ENCODE results near the gene SLC7A9. TPM values are rescaled to one million over a fixed set of nuclear protein-coding genes. Genes with fewer than 3 reads are reported as not detected.

SLC7A9 gene
- total and polyA plus RNA-seq, 10 of the 15 experiments (the other 5 are each of a cell fraction or from before 2014, with no cell fraction given) = 0.13 to 0.17 TPM; not detected in 8

DNA sequence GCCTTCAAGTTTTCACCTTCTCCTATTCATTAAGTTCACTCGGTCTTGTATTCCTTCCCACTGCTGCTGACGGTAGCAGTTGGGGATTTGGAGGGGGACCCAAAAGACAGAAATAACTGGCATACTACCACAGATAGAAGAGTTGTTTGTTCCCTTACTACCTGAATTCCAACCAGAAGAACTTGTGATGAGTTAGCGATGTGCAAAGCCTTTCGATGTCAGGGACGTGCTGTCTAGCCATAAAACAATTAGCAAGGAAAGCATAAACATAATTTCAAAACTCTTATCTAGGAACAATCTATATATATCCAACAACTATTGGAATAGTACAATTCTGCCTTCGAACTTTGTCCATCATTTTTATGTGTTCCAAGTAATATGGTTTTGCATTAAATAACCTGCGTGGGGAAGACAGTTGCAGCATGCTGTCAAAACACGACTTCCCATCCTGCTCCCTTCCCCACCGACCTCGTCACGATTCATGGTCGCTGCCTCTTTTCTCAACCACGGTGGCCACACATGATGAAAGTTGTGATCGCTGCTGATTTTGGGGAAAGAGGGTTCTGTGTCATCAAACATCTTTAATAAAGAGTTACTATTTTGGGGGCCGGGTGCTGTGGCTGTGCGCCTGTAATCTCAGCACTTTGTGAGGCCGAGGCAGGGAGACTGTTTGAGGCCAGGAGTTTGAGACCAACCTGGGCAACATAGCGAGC is 3.8 kb upstream of the SLC7A9 start:
- in situ Hi-C loops (cut with MboI) = no loop called here
- no peaks in the 10 kb centered on the region for H3K27me3 ChIP-seq (replicated peaks in 1 of 2; ENCODE audit: control insufficient read depth in 2 of 2, insufficient read depth in 2 of 2, low read length in 1 of 2)
- no peak overlapping the region for H3K4me3 ChIP-seq
- H3K79me2 ChIP-seq (ENCODE audit: control insufficient read depth, insufficient read depth, low read length) = no peaks in the 10 kb centered on the region
- DNase-seq (ENCODE audit: low read depth, low spot score) = no peak
- WGBS (ENCODE audit: insufficient coverage, insufficient replicate concordance, low lambda C conversion rate, missing lambda C conversion rate) = 40% methylated on average over 18 of the region's 18 CpGs
- no peaks in the 10 kb centered on the region for H3K36me3 ChIP-seq (ENCODE audit: control insufficient read depth in 2 of 2, insufficient read depth in 2 of 2, low read length in 1 of 2)
- POLR2A ChIA-PET = no interaction called here
- RAD21 ChIA-PET (ENCODE audit: unreplicated experiment) = no interaction called here
- no peaks in the 10 kb centered on the region for H3K4me1 ChIP-seq (ENCODE audit: control insufficient read depth, insufficient read depth, low read length)
- no peak overlapping the region for H2AFZ ChIP-seq (ENCODE audit: control insufficient read depth, low read depth, low read length)
- no peak overlapping the region for H3K9ac ChIP-seq (ENCODE audit: control insufficient read depth, insufficient read depth, low read length)
- H3K9me3 ChIP-seq (replicated peaks; ENCODE audit: control insufficient read depth, insufficient read depth, low read length) = no peaks in the 10 kb centered on the region
- CTCF ChIA-PET = no interaction called here
- no peak overlapping the region for H3K27ac ChIP-seq (ENCODE audit: control insufficient read depth, insufficient read depth)
- no peak for FAIRE-seq
- SMC1A ChIA-PET (ENCODE audit: uncharacterized antibody, unreplicated experiment) = no interaction called here
- H4K20me1 ChIP-seq (ENCODE audit: control insufficient read depth, insufficient read depth) = no peaks in the 10 kb centered on the region
- intact Hi-C loops (cut with micrococcal nuclease; ENCODE audit: unreplicated experiment) = no loop called here
- ATAC-seq = no peak
- TF ChIP-seq HSF1 (IDR thresholded peaks at IDR 0.05; ENCODE audit: low read depth, low read length) = no peak
- TF ChIP-seq HCFC1 (IDR thresholded peaks at IDR 0.05; ENCODE audit: low read length) = no peak
- no peak for TF ChIP-seq EP300 (IDR thresholded peaks at IDR 0.05; ENCODE audit: borderline replicate concordance in 1 of 2, control insufficient read depth in 1 of 2, low read depth in 2 of 2, low read length in 2 of 2)
- no peak for TF ChIP-seq MAX (IDR thresholded peaks at IDR 0.05; ENCODE audit: low read depth, low read length)
- no peak for TF ChIP-seq SMARCA5 (IDR thresholded peaks at IDR 0.05)
- TF ChIP-seq NFXL1 (IDR thresholded peaks at IDR 0.05; ENCODE audit: borderline replicate concordance) = no peak
- TF ChIP-seq TCF3 (IDR thresholded peaks at IDR 0.05; ENCODE audit: borderline replicate concordance, insufficient read depth, low read depth, low read length) = no peak
- no peak for TF ChIP-seq FOXK2 (IDR thresholded peaks at IDR 0.05)
- no peak for TF ChIP-seq GATAD2B (conservative IDR thresholded peaks at IDR 0.05; ENCODE audit: low read depth)
- no peak for TF ChIP-seq EZH2 (IDR thresholded peaks at IDR 0.05; ENCODE audit: borderline replicate concordance, control insufficient read depth, low read depth, low read length)
- no peak for TF ChIP-seq DPF2 (IDR thresholded peaks at IDR 0.05)
- no peak for TF ChIP-seq EGR1 (IDR thresholded peaks at IDR 0.05; ENCODE audit: borderline replicate concordance in 1 of 2, low read depth in 2 of 2, low read length in 2 of 2)
- TF ChIP-seq SP1 (IDR thresholded peaks at IDR 0.05; ENCODE audit: low read depth, low read length) = no peak
- TF ChIP-seq, protein P1, sequence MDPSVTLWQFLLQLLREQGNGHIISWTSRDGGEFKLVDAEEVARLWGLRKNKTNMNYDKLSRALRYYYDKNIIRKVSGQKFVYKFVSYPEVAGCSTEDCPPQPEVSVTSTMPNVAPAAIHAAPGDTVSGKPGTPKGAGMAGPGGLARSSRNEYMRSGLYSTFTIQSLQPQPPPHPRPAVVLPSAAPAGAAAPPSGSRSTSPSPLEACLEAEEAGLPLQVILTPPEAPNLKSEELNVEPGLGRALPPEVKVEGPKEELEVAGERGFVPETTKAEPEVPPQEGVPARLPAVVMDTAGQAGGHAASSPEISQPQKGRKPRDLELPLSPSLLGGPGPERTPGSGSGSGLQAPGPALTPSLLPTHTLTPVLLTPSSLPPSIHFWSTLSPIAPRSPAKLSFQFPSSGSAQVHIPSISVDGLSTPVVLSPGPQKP (IDR thresholded peaks at IDR 0.05; ENCODE audit: low read depth, low read length) = no peak
- TF ChIP-seq RAD51 (IDR thresholded peaks at IDR 0.05) = no peak
- TF ChIP-seq JUND (IDR thresholded peaks at IDR 0.05; ENCODE audit: low read depth, low read length) = no peak
- TF ChIP-seq RAD21 (IDR thresholded peaks at IDR 0.05; ENCODE audit: insufficient read depth, low read depth, low read length) = no peak
- TF ChIP-seq, protein P2, sequence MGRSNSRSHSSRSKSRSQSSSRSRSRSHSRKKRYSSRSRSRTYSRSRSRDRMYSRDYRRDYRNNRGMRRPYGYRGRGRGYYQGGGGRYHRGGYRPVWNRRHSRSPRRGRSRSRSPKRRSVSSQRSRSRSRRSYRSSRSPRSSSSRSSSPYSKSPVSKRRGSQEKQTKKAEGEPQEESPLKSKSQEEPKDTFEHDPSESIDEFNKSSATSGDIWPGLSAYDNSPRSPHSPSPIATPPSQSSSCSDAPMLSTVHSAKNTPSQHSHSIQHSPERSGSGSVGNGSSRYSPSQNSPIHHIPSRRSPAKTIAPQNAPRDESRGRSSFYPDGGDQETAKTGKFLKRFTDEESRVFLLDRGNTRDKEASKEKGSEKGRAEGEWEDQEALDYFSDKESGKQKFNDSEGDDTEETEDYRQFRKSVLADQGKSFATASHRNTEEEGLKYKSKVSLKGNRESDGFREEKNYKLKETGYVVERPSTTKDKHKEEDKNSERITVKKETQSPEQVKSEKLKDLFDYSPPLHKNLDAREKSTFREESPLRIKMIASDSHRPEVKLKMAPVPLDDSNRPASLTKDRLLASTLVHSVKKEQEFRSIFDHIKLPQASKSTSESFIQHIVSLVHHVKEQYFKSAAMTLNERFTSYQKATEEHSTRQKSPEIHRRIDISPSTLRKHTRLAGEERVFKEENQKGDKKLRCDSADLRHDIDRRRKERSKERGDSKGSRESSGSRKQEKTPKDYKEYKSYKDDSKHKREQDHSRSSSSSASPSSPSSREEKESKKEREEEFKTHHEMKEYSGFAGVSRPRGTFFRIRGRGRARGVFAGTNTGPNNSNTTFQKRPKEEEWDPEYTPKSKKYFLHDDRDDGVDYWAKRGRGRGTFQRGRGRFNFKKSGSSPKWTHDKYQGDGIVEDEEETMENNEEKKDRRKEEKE (IDR thresholded peaks at IDR 0.05) = no peak
- no TSS peak for BruUV-seq (replicated peaks)
- no peak overlapping the region for H3K4me2 ChIP-seq (ENCODE audit: control insufficient read depth, insufficient read depth)
